Stomach smooth muscle (tissue), 2 donors: ENCODE results near the gene DPM2.

Experiments used
- H3K27ac ChIP-seq: one replicate; pipeline ENCODE4 v1.7.0; 2013; ENCODE audit warnings: mild to moderate bottlenecking, low read length, inconsistent platforms
- H3K27me3 ChIP-seq, 2 donors: one replicate each; pipeline ENCODE4 v1.7.0; 2013; ENCODE audit warnings: low read length in 2 of 2; ENCODE audit not compliant: insufficient read depth in 2 of 2, control insufficient read depth in 1 of 2
- H3K36me3 ChIP-seq, 2 donors: one replicate each; pipeline ENCODE4 v1.7.0; 2013; ENCODE audit warnings: low read length in 2 of 2; ENCODE audit not compliant: control insufficient read depth in 2 of 2, insufficient read depth in 2 of 2
- H3K4me1 ChIP-seq: one replicate; pipeline ENCODE4 v1.7.0; 2013; ENCODE audit warnings: low read length; ENCODE audit not compliant: control insufficient read depth, insufficient read depth
- H3K4me3 ChIP-seq, 2 donors: one replicate each; pipeline ENCODE4 v1.7.0; 2013; ENCODE audit warnings: low read length in 2 of 2
- H3K9ac ChIP-seq, 2 donors: one replicate each; pipeline ENCODE4 v1.7.0; 2013; ENCODE audit warnings: low read length in 2 of 2, mild to moderate bottlenecking in 1 of 2
- H3K9me3 ChIP-seq, 2 donors: one replicate each; pipeline ENCODE4 v1.7.0; 2013; ENCODE audit warnings: low read length in 2 of 2; ENCODE audit not compliant: control insufficient read depth in 2 of 2
- donor health status: healthy.
- donor health status: Pancreatic carcinoma.

The DPM2 gene

DNA sequence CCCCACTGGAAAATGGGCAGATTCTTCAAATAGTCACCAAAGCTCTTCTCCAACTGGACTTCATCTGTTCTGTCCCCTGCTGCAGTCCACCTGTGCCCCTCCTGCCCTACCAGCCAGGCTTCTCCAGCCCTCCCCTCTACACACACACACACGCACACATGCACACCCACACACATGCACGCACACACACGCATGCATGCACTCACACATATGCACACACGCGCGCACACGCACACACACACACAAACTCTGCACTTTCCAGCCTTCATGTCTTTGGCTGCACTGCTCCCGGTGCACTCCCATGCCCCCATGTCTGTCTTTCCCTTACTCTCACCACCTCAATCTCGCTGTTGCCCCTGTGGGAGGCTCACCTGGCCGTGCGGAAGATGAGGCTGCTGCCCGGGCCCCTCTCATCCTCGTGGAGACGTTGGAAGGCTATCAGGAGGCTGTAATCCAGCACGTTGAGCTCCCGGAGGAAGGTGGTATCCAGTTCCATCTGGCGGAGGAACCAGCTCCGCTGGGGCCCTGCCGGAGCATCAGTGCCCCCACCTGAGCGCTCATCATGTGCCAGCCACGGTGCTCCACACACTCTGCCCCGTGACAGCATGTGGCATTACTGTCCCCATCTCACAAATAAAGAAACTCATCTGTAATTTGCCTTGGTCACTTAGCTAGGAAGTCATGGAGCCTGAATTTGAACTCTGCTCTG is 12.8 kb downstream of the DPM2 start:
- H3K4me1 ChIP-seq: peaks cover 22% of the 10 kb centered on the region
- H3K27me3 ChIP-seq: peaks cover 35 to 37% of the 10 kb centered on the region in 2 donors
- H3K9ac ChIP-seq: no peak overlapping the region

DNA sequence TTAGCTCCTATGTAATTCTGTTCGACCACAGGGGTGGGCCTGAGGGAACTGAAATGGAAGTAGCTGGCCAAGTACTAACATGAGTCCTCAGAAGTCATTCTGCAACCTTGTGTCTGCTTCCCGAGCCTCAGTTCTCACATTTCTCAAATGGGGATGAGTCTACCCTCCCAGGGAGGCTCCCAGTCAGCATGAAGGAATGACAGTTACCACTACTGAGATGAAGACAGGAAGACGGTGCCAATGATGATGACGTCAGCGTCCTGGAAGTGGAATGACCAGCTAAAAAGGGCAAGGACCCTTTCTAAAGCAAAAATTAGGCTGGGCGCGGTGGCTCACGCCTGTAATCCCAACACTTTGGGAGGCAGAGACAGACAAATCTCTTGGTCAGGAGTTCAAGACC is 13.9 kb downstream of the DPM2 start:
- Histone ChIP-seq H3K27me3 (peaks cover 28 to 31% of the 10 kb centered on the region in 2 donors), H3K9ac (no peak overlapping the region), H3K4me1 (peaks cover 31% of the 10 kb centered on the region), H3K9me3 (no peaks in the 10 kb centered on the region), H3K36me3 (no peaks in the 10 kb centered on the region), H3K4me3 (no peak overlapping the region), H3K27ac (no peak overlapping the region)

More for the DNA sequence above, 12.8 kb downstream of the DPM2 start:
- H3K36me3 ChIP-seq: no peaks in the 10 kb centered on the region
- H3K27ac ChIP-seq: no peak overlapping the region
- H3K9me3 ChIP-seq: no peaks in the 10 kb centered on the region
- H3K4me3 ChIP-seq: no peak overlapping the region

DNA sequence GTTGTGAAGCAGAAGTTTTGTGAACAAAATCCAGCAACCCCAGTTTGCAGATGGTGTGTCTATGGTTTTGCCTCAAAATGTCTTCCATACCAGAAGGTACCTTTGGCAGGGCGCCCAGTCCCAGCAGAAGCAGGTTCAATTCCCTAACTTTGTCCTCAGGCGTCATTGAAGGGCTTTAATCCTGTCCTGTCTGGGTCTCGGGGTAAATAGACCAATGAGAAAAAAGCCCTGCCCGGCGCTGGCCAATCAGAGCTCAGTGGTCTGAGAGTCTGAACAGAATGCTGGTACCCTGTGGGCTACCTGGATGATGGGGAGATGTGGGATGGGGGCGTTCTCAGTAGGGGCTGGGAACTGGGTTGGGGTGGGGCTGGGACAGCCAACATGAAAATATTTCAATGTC is 14.6 kb downstream of the DPM2 start:
- H3K27me3 ChIP-seq: peaks cover 20 to 25% of the 10 kb centered on the region in 2 donors

DNA sequence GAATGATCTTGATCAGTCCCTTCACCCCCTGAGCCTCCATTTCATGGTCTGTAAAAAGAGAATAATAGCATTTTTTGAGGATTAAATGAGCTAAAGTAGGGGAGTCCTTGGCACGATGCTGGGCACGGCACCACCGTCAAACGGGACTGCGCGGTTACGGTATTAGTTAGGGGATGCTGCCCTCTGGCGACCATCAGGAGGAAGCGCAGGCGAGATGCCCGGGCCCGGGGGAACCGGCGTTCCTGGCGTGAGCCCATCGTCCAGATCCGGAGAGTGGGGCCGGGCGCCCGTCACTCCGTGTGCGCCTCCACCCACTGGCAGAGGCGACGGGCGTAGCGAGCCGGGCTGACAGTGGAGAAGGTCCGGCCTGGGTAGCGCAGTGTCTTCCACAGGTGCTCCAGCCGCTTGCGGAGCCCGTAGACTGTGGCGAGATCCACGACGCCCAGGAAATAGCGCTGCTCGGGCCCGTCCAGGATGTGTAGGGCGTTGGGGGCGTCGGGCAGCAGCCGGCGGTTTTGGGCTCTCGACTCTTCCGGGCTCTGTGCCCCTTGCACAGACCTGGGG is 16.0 kb downstream of the DPM2 start:
- no peak overlapping the region for H3K27ac ChIP-seq
- no peak overlapping the region for H3K9ac ChIP-seq
- peaks cover 11 to 13% of the 10 kb centered on the region in 2 donors for H3K27me3 ChIP-seq
- H3K36me3 ChIP-seq: no peaks in the 10 kb centered on the region
- H3K9me3 ChIP-seq: no peaks in the 10 kb centered on the region
- peaks cover 30% of the 10 kb centered on the region for H3K4me1 ChIP-seq
- H3K4me3 ChIP-seq: peak overlapping the region in 1 of 2 donors; percentile 57

More for the DNA sequence above, 14.6 kb downstream of the DPM2 start:
- no peak overlapping the region for H3K4me3 ChIP-seq
- peaks cover 32% of the 10 kb centered on the region for H3K4me1 ChIP-seq
- no peak overlapping the region for H3K27ac ChIP-seq
- no peaks in the 10 kb centered on the region for H3K9me3 ChIP-seq
- no peak overlapping the region for H3K9ac ChIP-seq
- H3K36me3 ChIP-seq: no peaks in the 10 kb centered on the region

DNA sequence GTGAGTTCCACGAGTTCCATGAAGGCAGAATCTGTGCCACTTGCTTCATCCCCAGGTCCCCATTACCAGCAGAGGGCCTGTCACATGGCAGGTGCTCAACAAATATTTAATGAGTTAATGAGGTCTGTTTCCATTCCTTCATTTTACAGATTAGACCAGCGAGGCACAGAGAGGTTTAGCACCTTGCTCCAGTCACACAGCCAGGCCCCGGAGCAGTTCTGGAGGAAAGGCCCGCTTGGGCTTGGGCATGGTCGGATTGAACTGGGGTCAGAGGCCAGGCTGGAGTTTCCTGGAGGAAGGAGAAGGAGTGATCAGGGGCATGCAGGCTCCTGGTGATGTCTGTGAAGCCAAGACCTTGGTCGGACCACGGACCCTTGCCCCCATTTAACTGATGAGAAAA is 16.9 kb downstream of the DPM2 start:
- H3K9ac ChIP-seq: no peak overlapping the region
- peaks cover 38% of the 10 kb centered on the region for H3K4me1 ChIP-seq
- H3K36me3 ChIP-seq: no peaks in the 10 kb centered on the region
- H3K4me3 ChIP-seq: no peak overlapping the region
- no peak overlapping the region for H3K27ac ChIP-seq
- peaks cover 5 to 6% of the 10 kb centered on the region in 2 donors for H3K27me3 ChIP-seq
- no peaks in the 10 kb centered on the region for H3K9me3 ChIP-seq

DNA sequence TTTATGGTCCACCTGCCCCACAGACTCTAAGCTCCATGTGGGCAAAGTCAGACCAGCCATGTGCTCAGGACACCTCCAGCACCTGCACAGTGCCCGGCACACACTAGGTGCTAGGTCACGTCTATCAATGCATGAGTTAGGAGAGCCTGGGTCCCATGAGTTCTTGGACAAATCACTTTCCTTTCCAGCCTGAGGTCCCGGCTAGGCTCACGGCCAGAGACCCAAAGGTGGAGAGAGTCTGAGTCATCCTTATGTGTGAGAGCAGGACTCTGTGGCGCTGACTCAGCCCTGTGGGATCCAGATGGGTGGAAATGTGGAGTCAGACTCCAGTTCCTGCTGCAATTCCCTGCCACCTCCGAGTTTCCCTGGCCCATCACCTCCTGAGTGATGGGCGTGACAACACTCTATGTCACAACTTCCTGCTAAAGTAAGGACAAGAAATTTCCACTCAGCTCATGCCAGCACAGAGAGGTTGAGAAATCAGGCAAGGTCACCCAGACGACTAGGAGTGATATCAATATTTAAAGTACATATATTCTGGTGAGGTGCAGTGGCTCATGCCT is 18.3 kb downstream of the DPM2 start:
- Histone ChIP-seq H3K9ac (peak overlapping the region in 1 of 2 donors; percentile 29), H3K27ac (peak overlapping the region; percentile 41), H3K4me1 (peaks cover 49% of the 10 kb centered on the region)

DNA sequence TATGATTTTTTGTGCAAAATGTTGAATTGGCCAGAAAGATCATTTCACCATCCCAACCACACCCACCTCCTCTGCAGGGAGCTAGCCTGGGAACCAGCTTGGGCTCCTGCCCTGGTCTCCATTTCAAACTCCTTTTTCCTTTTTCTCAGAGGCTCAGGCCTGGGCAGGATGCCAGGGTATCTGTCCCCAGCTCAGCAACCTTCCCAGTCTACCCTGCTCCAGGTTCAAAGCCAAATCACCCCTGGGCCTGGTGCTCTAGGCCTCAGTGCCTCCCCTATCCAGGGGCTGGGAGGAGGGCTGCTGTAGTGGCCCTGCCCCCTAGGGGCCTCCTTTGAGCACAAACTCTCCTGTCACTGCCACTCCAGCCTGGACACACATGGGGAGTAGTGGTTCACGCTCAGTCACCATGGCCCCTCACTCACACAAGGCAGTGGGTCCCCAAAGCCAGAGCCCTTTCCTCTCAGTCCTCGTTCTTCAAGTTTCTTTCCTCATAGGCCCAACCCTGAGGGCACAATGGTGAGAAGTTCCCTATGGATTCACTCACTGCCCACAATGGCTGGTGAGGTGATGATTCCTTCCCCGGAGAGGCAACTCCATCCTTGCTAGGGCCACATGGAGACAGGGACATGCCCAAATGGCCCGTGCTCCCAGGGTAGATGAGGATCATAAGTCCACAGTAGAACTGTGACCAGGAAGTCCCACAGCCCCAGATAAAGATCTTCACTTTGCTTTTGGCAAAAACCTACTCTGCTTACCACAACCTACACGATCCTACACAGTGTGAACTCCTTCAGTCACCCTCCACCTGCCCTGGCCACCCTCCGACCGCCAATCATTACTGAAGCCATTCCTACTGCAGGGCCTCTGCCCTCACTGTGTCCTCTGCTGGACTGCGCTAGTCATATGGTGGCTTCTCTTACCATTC is 19.2 kb downstream of the DPM2 start:
- peak overlapping the region; percentile 41 for H3K27ac ChIP-seq
- H3K27me3 ChIP-seq: peaks cover 0 to 3% of the 10 kb centered on the region in 2 donors
- H3K9ac ChIP-seq: no peak overlapping the region
- H3K36me3 ChIP-seq: no peaks in the 10 kb centered on the region
- no peaks in the 10 kb centered on the region for H3K9me3 ChIP-seq
- H3K4me1 ChIP-seq: peaks cover 49% of the 10 kb centered on the region
- H3K4me3 ChIP-seq: no peak overlapping the region

More for the DNA sequence above, 18.3 kb downstream of the DPM2 start:
- H3K27me3 ChIP-seq: peaks cover 0 to 3% of the 10 kb centered on the region in 2 donors
- H3K36me3 ChIP-seq: no peaks in the 10 kb centered on the region
- no peaks in the 10 kb centered on the region for H3K9me3 ChIP-seq
- no peak overlapping the region for H3K4me3 ChIP-seq

DNA sequence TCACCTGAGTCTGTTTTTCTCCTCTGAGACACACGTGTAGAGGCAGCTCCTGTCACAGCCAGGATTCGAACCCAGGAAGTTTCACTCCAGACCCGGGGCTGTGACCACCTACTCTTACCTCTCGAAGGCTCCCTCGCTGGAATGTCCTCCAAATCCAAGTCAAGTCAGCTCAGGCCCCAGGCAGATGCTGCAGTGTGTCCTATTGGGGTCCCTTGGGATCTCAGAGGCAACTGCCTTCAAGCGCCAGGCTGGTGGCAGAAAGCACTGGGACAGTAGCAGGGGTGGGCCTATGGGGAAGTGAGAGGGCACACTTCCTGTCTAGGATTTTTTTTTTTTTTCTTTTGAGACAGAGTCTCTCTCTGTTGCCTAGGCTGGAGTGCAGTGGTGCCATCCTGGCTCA is 20.1 kb downstream of the DPM2 start:
- Histone ChIP-seq H3K9me3 (no peaks in the 10 kb centered on the region), H3K36me3 (peaks cover 0 to 4% of the 10 kb centered on the region in 2 donors), H3K27me3 (peaks cover 0 to 3% of the 10 kb centered on the region in 2 donors), H3K4me3 (peak overlapping the region in 1 of 2 donors; percentile 42), H3K4me1 (peaks cover 49% of the 10 kb centered on the region), H3K9ac (peak overlapping the region in 1 of 2 donors; percentile 8), H3K27ac (peak overlapping the region; percentile 26)

DNA sequence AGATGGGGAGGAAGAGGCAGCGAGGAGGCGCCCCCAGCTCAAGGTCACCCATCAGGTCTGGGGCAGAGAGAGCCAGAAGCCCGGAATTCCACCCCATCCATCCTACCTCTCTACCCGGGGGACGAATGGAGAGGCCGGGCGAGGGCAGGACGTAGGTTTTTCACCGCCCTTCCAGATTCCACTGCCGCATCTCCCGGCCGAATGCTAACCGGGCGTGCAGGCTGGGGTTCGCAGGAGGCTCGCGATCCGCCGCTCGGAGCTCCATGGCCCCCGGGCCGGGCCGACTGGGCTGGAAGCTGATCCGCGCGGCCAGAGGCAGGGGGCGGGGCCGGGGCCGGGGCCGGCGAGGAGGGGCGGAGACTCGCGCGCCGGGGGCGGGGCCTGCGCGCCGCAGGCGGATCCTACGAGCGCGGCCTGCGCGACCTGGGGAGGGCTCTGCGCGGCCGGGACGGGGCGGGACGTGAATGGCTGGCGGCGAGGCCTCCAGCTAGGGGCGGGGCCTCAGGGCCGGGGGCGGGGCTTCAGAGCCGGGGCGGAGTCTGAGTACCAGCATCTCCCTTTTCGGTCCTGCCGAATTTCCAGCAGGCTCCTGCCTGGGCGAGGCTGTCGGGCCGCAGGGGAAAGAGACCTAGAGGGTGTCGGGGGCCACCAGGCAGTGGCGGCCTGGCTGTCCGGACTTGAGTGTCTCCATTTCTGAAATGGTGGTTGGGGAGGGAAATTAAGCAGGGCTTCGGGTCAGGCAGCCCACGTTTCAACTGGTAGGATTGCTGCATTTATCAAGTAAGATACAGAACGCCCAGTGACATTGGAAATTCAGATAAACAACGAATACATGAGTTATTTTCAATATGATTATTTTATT is 20.7 kb downstream of the DPM2 start, which contains the start of gene ST6GALNAC4:
Gene ST6GALNAC4, minus strand, starts transcription at position 322 of the 862 bp plus-strand sequence. CDS start 622 bp downstream, outside the sequence.
- Histone ChIP-seq H3K27ac (peak within 1 kb of the TSS; percentile 49), H3K9ac (peak within 1 kb of the TSS; percentile 59 to 74), H3K36me3 (peaks cover 6% of the 10 kb centered on the region in 2 donors), H3K4me1 (peaks cover 49% of the 10 kb centered on the region), H3K9me3 (no peaks in the 10 kb centered on the region), H3K27me3 (peaks cover 0 to under 1% of the 10 kb centered on the region in 2 donors), H3K4me3 (peak within 1 kb of the TSS; percentile 77 to 87)
